ENCODE results near the gene PCA3. TPM values are rescaled to one million over a fixed set of nuclear protein-coding genes. Genes with fewer than 3 reads are reported as not detected.

PCA3 gene
- total and polyA plus RNA-seq, 2 of the 8 experiments (the other 6 are each of a cell fraction or from before 2014, with no cell fraction given): not detected

GRCh38 chr9:76733096-76733495 is 31.1 kb upstream of the PCA3 start (continued):
- TF ChIP-seq, protein P1, sequence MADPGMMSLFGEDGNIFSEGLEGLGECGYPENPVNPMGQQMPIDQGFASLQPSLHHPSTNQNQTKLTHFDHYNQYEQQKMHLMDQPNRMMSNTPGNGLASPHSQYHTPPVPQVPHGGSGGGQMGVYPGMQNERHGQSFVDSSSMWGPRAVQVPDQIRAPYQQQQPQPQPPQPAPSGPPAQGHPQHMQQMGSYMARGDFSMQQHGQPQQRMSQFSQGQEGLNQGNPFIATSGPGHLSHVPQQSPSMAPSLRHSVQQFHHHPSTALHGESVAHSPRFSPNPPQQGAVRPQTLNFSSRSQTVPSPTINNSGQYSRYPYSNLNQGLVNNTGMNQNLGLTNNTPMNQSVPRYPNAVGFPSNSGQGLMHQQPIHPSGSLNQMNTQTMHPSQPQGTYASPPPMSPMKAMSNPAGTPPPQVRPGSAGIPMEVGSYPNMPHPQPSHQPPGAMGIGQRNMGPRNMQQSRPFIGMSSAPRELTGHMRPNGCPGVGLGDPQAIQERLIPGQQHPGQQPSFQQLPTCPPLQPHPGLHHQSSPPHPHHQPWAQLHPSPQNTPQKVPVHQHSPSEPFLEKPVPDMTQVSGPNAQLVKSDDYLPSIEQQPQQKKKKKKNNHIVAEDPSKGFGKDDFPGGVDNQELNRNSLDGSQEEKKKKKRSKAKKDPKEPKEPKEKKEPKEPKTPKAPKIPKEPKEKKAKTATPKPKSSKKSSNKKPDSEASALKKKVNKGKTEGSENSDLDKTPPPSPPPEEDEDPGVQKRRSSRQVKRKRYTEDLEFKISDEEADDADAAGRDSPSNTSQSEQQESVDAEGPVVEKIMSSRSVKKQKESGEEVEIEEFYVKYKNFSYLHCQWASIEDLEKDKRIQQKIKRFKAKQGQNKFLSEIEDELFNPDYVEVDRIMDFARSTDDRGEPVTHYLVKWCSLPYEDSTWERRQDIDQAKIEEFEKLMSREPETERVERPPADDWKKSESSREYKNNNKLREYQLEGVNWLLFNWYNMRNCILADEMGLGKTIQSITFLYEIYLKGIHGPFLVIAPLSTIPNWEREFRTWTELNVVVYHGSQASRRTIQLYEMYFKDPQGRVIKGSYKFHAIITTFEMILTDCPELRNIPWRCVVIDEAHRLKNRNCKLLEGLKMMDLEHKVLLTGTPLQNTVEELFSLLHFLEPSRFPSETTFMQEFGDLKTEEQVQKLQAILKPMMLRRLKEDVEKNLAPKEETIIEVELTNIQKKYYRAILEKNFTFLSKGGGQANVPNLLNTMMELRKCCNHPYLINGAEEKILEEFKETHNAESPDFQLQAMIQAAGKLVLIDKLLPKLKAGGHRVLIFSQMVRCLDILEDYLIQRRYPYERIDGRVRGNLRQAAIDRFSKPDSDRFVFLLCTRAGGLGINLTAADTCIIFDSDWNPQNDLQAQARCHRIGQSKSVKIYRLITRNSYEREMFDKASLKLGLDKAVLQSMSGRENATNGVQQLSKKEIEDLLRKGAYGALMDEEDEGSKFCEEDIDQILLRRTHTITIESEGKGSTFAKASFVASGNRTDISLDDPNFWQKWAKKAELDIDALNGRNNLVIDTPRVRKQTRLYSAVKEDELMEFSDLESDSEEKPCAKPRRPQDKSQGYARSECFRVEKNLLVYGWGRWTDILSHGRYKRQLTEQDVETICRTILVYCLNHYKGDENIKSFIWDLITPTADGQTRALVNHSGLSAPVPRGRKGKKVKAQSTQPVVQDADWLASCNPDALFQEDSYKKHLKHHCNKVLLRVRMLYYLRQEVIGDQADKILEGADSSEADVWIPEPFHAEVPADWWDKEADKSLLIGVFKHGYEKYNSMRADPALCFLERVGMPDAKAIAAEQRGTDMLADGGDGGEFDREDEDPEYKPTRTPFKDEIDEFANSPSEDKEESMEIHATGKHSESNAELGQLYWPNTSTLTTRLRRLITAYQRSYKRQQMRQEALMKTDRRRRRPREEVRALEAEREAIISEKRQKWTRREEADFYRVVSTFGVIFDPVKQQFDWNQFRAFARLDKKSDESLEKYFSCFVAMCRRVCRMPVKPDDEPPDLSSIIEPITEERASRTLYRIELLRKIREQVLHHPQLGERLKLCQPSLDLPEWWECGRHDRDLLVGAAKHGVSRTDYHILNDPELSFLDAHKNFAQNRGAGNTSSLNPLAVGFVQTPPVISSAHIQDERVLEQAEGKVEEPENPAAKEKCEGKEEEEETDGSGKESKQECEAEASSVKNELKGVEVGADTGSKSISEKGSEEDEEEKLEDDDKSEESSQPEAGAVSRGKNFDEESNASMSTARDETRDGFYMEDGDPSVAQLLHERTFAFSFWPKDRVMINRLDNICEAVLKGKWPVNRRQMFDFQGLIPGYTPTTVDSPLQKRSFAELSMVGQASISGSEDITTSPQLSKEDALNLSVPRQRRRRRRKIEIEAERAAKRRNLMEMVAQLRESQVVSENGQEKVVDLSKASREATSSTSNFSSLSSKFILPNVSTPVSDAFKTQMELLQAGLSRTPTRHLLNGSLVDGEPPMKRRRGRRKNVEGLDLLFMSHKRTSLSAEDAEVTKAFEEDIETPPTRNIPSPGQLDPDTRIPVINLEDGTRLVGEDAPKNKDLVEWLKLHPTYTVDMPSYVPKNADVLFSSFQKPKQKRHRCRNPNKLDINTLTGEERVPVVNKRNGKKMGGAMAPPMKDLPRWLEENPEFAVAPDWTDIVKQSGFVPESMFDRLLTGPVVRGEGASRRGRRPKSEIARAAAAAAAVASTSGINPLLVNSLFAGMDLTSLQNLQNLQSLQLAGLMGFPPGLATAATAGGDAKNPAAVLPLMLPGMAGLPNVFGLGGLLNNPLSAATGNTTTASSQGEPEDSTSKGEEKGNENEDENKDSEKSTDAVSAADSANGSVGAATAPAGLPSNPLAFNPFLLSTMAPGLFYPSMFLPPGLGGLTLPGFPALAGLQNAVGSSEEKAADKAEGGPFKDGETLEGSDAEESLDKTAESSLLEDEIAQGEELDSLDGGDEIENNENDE (IDR thresholded peaks at IDR 0.05; ENCODE audit: insufficient replicate concordance, low read length): no peak
- no peak for TF ChIP-seq BCL11A (IDR thresholded peaks at IDR 0.05; ENCODE audit: low read depth in 2 of 2, low read length in 2 of 2)
- no peak for TF ChIP-seq EZH2 (IDR thresholded peaks at IDR 0.05; ENCODE audit: low read depth, low read length, severe bottlenecking)
- TF ChIP-seq NANOG (IDR thresholded peaks at IDR 0.05; ENCODE audit: insufficient read depth, low read depth, low read length, poor library complexity, severe bottlenecking): no peak
- TF ChIP-seq KDM1A (IDR thresholded peaks at IDR 0.05; ENCODE audit: borderline replicate concordance, low read length): no peak
- no peak for TF ChIP-seq SIN3A (conservative IDR thresholded peaks at IDR 0.05 in 1 of 2, IDR thresholded peaks at IDR 0.05 in 1 of 2; ENCODE audit: low read depth in 1 of 2, low read length in 2 of 2)
- TF ChIP-seq SAP30 (IDR thresholded peaks at IDR 0.05; ENCODE audit: insufficient read depth, insufficient replicate concordance, low read length): no peak
- no peak for TF ChIP-seq JUN (IDR thresholded peaks at IDR 0.05; ENCODE audit: low read depth, low read length)
- TF ChIP-seq TAF7 (optimal IDR thresholded peaks at IDR 0.05; ENCODE audit: borderline replicate concordance, low read depth, low read length): no peak

All from H1 (cell line).